HCT116 (cell line): ENCODE measurements around the gene TM4SF20. TPM values are rescaled to one million over a fixed set of nuclear protein-coding genes. Genes with fewer than 3 reads are reported as not detected.

Source experiments
- ATAC-seq: fragments of 200-7000 bp; cut with Tn5 transposase; 2 replicates; pipeline ENCODE4 v1.9.1; 2020; ENCODE audit warnings: mild to moderate bottlenecking, moderate library complexity
- BruUV-seq: library from RNA; stranded (reverse); fragments of 400-500 nt; replicated peaks from 2 replicates; lab custom pipeline; 2021; lab: Mats Ljungman, UMichigan
- CTCF ChIA-PET: fragments of 300-600 bp; sonication (Branson Sonifier 250); formaldehyde crosslinking; loops from one replicate; lab custom pipeline; 2021; ENCODE audit warnings: antibody characterized with exemption; lab: Charles Lee
- POLR2A ChIA-PET: fragments of 300-600, 350-600 bp; sonication (Branson Sonifier 250); formaldehyde crosslinking; loops from one replicate; lab custom pipeline; 2021; ENCODE audit warnings: antibody characterized with exemption; lab: Charles Lee
- RAD21 ChIA-PET, 2 experiments: fragments of 300-600 bp; sonication (Branson Sonifier 250); formaldehyde crosslinking; loops; one replicate each; lab custom pipeline; 2023; ENCODE audit warnings: low total read pairs in 2 of 2; ENCODE audit not compliant: uncharacterized antibody in 2 of 2, unreplicated experiment in 2 of 2, low non-redundant PET in 1 of 2; lab: Charles Lee
- DNase-seq: peaks from one replicate; pipeline ENCODE4 v3.0.0-alpha.2; 2010; ENCODE audit warnings: low read depth, low spot score
- H2AFZ ChIP-seq: fragments of 200-600 bp; shearing (Covaris generic), sonication (generic); 2 replicates; pipeline ENCODE4 v1.6.1; 2017; ENCODE audit warnings: low read depth, mixed run types, mixed read lengths, antibody characterized with exemption, low read length; ENCODE audit not compliant: poor library complexity, severe bottlenecking
- H3K27ac ChIP-seq: 2 replicates; pipeline ENCODE4 v1.5.1; 2012; ENCODE audit warnings: low read depth, low read length
- H3K27me3 ChIP-seq: fragments of 200-600 bp; sonication (generic); 2 replicates; pipeline ENCODE4 v1.6.1; 2016; ENCODE audit warnings: mixed run types, low read length, mixed read lengths; ENCODE audit not compliant: insufficient read depth
- H3K36me3 ChIP-seq, 2 experiments: fragments of 200-500 bp in 1 of 2; fragments of 200-600 bp in 1 of 2; sonication (Bioruptor generic) in 1 of 2; sonication (generic) in 1 of 2; 2 replicates each; pipeline versions ENCODE4 v1.5.1 to v1.6.1; 2014 to 2016; ENCODE audit warnings: low read length in 2 of 2, inconsistent platforms in 1 of 2, mixed read lengths in 1 of 2, mixed run types in 1 of 2; ENCODE audit not compliant: insufficient read depth in 2 of 2, control insufficient read depth in 1 of 2
- H3K4me1 ChIP-seq, 2 experiments: fragments of 200-600 bp in 1 of 2; sonication (generic) in 1 of 2; 2 replicates each; pipeline versions ENCODE4 v1.5.1 to v1.6.1; 2012 to 2017; ENCODE audit warnings: low read length in 2 of 2, inconsistent platforms in 1 of 2, mild to moderate bottlenecking in 1 of 2, mixed read lengths in 1 of 2, mixed run types in 1 of 2, moderate library complexity in 1 of 2; ENCODE audit not compliant: insufficient read depth in 2 of 2, control insufficient read depth in 1 of 2
- H3K4me2 ChIP-seq: fragments of 200-600 bp; sonication (generic); 2 replicates; pipeline ENCODE4 v1.6.1; 2017; ENCODE audit warnings: mixed run types, low read length, mixed read lengths
- H3K4me3 ChIP-seq, 2 experiments: fragments of 200-600 bp in 1 of 2; sonication (generic) in 1 of 2; replicated peaks in 1 of 2; 2 replicates each; pipeline ENCODE4 v1.5.1; 2011 to 2016; ENCODE audit warnings: low read length in 2 of 2, control low read depth in 1 of 2, low read depth in 1 of 2, mild to moderate bottlenecking in 1 of 2, mixed read lengths in 1 of 2, mixed run types in 1 of 2
- H3K79me2 ChIP-seq: fragments of 200-600 bp; sonication (generic); 2 replicates; pipeline ENCODE4 v1.6.1; 2017; ENCODE audit warnings: mild to moderate bottlenecking, mixed run types, low read length, moderate library complexity, mixed read lengths; ENCODE audit not compliant: insufficient read depth
- H3K9ac ChIP-seq: fragments of 200-600 bp; sonication (generic); 2 replicates; pipeline ENCODE4 v1.6.1; 2016; ENCODE audit warnings: low read length, mixed read lengths
- H3K9me2 ChIP-seq: fragments of 200-600 bp; sonication (generic), shearing (Covaris generic); 2 replicates; pipeline ENCODE4 v1.6.1; 2017; ENCODE audit warnings: mixed run types, mild to moderate bottlenecking, moderate library complexity; ENCODE audit not compliant: insufficient read depth
- H3K9me3 ChIP-seq, 2 experiments: fragments of 200-500 bp in 1 of 2; fragments of 200-600 bp in 1 of 2; sonication (Bioruptor generic) in 1 of 2; sonication (generic) in 1 of 2; 2 replicates each; pipeline ENCODE4 v1.6.1; 2014 to 2017; ENCODE audit warnings: low read length in 2 of 2, mixed read lengths in 2 of 2, inconsistent platforms in 1 of 2, low read depth in 1 of 2, mild to moderate bottlenecking in 1 of 2, mixed run types in 1 of 2, moderate library complexity in 1 of 2; ENCODE audit not compliant: control insufficient read depth in 1 of 2, insufficient read depth in 1 of 2
- H4K20me1 ChIP-seq: fragments of 200-600 bp; sonication (generic), shearing (Covaris generic); 2 replicates; pipeline ENCODE4 v1.6.1; 2017; ENCODE audit warnings: mixed run types, mild to moderate bottlenecking, moderate library complexity; ENCODE audit not compliant: insufficient read depth
- ATF3 ChIP-seq: IDR thresholded peaks from 2 replicates; pipeline ENCODE4 v1.6.1; 2012
- EGR1 ChIP-seq: IDR thresholded peaks from 2 replicates; pipeline ENCODE4 v1.6.1; 2012; ENCODE audit warnings: low read depth
- EZH2 ChIP-seq: fragments of 200-600 bp; sonication (generic); IDR thresholded peaks from 2 replicates; pipeline ENCODE4 v1.6.1; 2017; ENCODE audit warnings: antibody characterized with exemption, mixed run types
- FOSL1 ChIP-seq: IDR thresholded peaks from 2 replicates; pipeline ENCODE4 v1.6.1; 2012; ENCODE audit warnings: low read depth
- JUND ChIP-seq: IDR thresholded peaks from 2 replicates; pipeline ENCODE4 v1.6.1; 2012
- POLR2AphosphoS5 ChIP-seq: IDR thresholded peaks from 2 replicates; pipeline ENCODE4 v1.6.1; 2011; ENCODE audit warnings: mild to moderate bottlenecking, low read depth, low read length, moderate library complexity
- RAD21 ChIP-seq: IDR thresholded peaks from 2 replicates; pipeline ENCODE4 v1.6.1; 2012; ENCODE audit warnings: low read depth, mild to moderate bottlenecking
- REST ChIP-seq: IDR thresholded peaks from 2 replicates; pipeline ENCODE4 v1.6.1; 2012; ENCODE audit warnings: low read depth
- YY1 ChIP-seq: IDR thresholded peaks from 2 replicates; pipeline ENCODE4 v1.6.1; 2011; ENCODE audit warnings: low read length, low read depth, moderate library complexity, mild to moderate bottlenecking; ENCODE audit not compliant: insufficient replicate concordance; ENCODE audit errors: extremely low read depth
- ZFX ChIP-seq: fragments of 450-650 bp; IDR thresholded peaks from 2 replicates; pipeline ENCODE4 v1.6.1; 2017
- intact Hi-C: fragments of 100-400 bp; cut with micrococcal nuclease; formaldehyde crosslinking; loops from 2 replicates; pipeline ENCODE4 v1.10.0; 2022
- total RNA-seq: library from RNA; stranded (reverse); gene quantifications from one replicate; pipeline ENCODE4 v1.2.1, GENCODE V29; 2021; ENCODE audit not compliant: unreplicated experiment
- TF ChIP-seq, protein P1 (sequence below), 3 experiments: fragments of 200-600 bp in 1 of 3; sonication (generic) in 1 of 3; IDR thresholded peaks in 2 of 3; conservative IDR thresholded peaks in 1 of 3; 2 replicates each; pipeline ENCODE4 v1.5.1; 2012 to 2017; ENCODE audit warnings: low read depth in 2 of 3, low read length in 2 of 3, antibody characterized with exemption in 1 of 3, borderline replicate concordance in 1 of 3, control low read depth in 1 of 3, mild to moderate bottlenecking in 1 of 3, mixed read lengths in 1 of 3, mixed run types in 1 of 3, moderate library complexity in 1 of 3; ENCODE audit not compliant: insufficient read depth in 1 of 3
- TF ChIP-seq, protein P2 (sequence below): IDR thresholded peaks from 2 replicates; pipeline ENCODE4 v1.6.1; 2011; ENCODE audit warnings: mild to moderate bottlenecking, low read length, moderate library complexity; ENCODE audit not compliant: insufficient replicate concordance; ENCODE audit errors: extremely low read depth

Gene TM4SF20
- total RNA-seq, 1 experiment from 2014 or later, result not detected

DNA sequence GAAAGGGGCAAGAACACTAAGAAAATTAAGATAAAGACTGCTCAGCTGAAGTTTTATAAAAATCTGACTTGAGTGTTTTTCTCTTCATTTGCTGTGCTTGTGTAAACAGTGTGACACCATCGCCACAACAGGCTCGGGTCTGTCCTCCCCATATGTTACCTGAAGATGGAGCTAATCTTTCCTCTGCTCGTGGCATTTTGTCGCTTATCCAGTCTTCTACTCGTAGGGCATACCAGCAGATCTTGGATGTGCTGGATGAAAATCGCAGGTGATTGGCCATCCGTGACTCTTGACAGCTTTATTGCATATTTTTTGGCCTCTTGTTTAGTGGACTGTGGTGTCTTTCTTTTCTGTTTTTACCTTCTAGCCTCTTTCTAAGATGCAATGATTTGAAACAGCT, 32.0 kb downstream of the TM4SF20 start:
- Histone ChIP-seq H4K20me1 (no peaks in the 10 kb centered on the region), H3K9ac (no peak overlapping the region), H3K27me3 (no peaks in the 10 kb centered on the region), H3K4me1 (no peaks in the 10 kb centered on the region), H3K4me3 (no peak overlapping the region), H2AFZ (no peak overlapping the region), H3K27ac (no peak overlapping the region), H3K9me2 (no peaks in the 10 kb centered on the region), H3K36me3 (peaks cover 11 to 14% of the 10 kb centered on the region in 2 experiments), H3K9me3 (no peaks in the 10 kb centered on the region), H3K79me2 (0 out of 2 replicates have a peak, but pooled peaks cover 6% of the 10 kb centered on the region), H3K4me2 (no peak overlapping the region)
- ATAC-seq (peak; percentile 47; the same call in 1 of the 2 replicates), DNase-seq (no peak)
- BruUV-seq, result no TSS peak
- TF ChIP-seq POLR2AphosphoS5, result no peak
- TF ChIP-seq, protein P1, sequence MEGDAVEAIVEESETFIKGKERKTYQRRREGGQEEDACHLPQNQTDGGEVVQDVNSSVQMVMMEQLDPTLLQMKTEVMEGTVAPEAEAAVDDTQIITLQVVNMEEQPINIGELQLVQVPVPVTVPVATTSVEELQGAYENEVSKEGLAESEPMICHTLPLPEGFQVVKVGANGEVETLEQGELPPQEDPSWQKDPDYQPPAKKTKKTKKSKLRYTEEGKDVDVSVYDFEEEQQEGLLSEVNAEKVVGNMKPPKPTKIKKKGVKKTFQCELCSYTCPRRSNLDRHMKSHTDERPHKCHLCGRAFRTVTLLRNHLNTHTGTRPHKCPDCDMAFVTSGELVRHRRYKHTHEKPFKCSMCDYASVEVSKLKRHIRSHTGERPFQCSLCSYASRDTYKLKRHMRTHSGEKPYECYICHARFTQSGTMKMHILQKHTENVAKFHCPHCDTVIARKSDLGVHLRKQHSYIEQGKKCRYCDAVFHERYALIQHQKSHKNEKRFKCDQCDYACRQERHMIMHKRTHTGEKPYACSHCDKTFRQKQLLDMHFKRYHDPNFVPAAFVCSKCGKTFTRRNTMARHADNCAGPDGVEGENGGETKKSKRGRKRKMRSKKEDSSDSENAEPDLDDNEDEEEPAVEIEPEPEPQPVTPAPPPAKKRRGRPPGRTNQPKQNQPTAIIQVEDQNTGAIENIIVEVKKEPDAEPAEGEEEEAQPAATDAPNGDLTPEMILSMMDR (IDR thresholded peaks at IDR 0.05 in 2 of 3, conservative IDR thresholded peaks at IDR 0.05 in 1 of 3; ENCODE audit: borderline replicate concordance in 1 of 3, insufficient read depth in 1 of 3, low read depth in 2 of 3, low read length in 2 of 3), result 0 out of 6 replicates have a peak, but pooled peaks of 1 of the 3 experiments have one; percentile 3
- RAD21 ChIA-PET, result no interaction called here
- POLR2A ChIA-PET, result no interaction called here
- intact Hi-C loops, result loop anchor here (10.0 kb wide), 1 partner anchor 212 kb away; no protein-coding TSS in a partner anchor
- CTCF ChIA-PET, result interaction anchor here (0.9 kb wide), 1 partner anchor 109 kb away, joined by 3 read pairs; no protein-coding TSS in a partner anchor

- Histone ChIP-seq H3K9ac (no peak overlapping the region), H3K9me3 (no peaks in the 10 kb centered on the region), H2AFZ (no peak overlapping the region), H4K20me1 (no peaks in the 10 kb centered on the region), H3K4me2 (no peak overlapping the region), H3K4me3 (no peak overlapping the region), H3K27ac (no peak overlapping the region), H3K27me3 (no peaks in the 10 kb centered on the region), H3K4me1 (no peaks in the 10 kb centered on the region), H3K36me3 (peaks cover 18 to 20% of the 10 kb centered on the region in 2 experiments), H3K79me2 (0 out of 2 replicates have a peak, but pooled peaks cover 6% of the 10 kb centered on the region), H3K9me2 (no peaks in the 10 kb centered on the region)
- intact Hi-C loops, result loop anchor here (10.0 kb wide), 1 partner anchor 209 kb away; no protein-coding TSS in a partner anchor
- ATAC-seq (no peak), DNase-seq (no peak)
- CTCF ChIA-PET, result interaction anchor here (1.6 kb wide), 1 partner anchor 422 kb away, joined by 3 read pairs; no protein-coding TSS in a partner anchor
- POLR2A ChIA-PET, result no interaction called here
- no TSS peak for BruUV-seq
- RAD21 ChIA-PET, result no interaction called here
- TF ChIP-seq YY1 (no peak), FOSL1 (no peak), EGR1 (no peak), ATF3 (no peak), REST (no peak), ZFX (no peak), JUND (no peak), RAD21 (no peak), EZH2 (no peak)
- TF ChIP-seq, protein P2, sequence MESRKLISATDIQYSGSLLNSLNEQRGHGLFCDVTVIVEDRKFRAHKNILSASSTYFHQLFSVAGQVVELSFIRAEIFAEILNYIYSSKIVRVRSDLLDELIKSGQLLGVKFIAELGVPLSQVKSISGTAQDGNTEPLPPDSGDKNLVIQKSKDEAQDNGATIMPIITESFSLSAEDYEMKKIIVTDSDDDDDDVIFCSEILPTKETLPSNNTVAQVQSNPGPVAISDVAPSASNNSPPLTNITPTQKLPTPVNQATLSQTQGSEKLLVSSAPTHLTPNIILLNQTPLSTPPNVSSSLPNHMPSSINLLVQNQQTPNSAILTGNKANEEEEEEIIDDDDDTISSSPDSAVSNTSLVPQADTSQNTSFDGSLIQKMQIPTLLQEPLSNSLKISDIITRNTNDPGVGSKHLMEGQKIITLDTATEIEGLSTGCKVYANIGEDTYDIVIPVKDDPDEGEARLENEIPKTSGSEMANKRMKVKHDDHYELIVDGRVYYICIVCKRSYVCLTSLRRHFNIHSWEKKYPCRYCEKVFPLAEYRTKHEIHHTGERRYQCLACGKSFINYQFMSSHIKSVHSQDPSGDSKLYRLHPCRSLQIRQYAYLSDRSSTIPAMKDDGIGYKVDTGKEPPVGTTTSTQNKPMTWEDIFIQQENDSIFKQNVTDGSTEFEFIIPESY, result no peak
Measured at GRCh38 chr2:227344231-227344630, 34.9 kb downstream of the TM4SF20 start.
